ENCODE results near the gene CCNK.

GRCh38 chr14:99525699-99526080, 44.5 kb downstream of the CCNK start:
- TF ChIP-seq TBP (CRISPR knock-in tag; IDR thresholded peaks at IDR 0.05) = no peak
- no peak for TF ChIP-seq ZNF75D (CRISPR knock-in tag; IDR thresholded peaks at IDR 0.05; ENCODE audit: borderline replicate concordance)
- TF ChIP-seq ARID3A (IDR thresholded peaks at IDR 0.05; ENCODE audit: low read depth, low read length) = no peak
- no peak for TF ChIP-seq CTCF (CRISPR knock-in tag; IDR thresholded peaks at IDR 0.05)
- no peak for TF ChIP-seq HDAC2 (CRISPR knock-in tag; IDR thresholded peaks at IDR 0.05)
- TF ChIP-seq MAX (IDR thresholded peaks at IDR 0.05) = no peak
- no peak for TF ChIP-seq POLR2A (IDR thresholded peaks at IDR 0.05; ENCODE audit: insufficient read depth in 1 of 2, low read depth in 2 of 2, low read length in 2 of 2)
- TF ChIP-seq ZNF747 (CRISPR knock-in tag; IDR thresholded peaks at IDR 0.05; ENCODE audit: borderline replicate concordance) = no peak

Data from HepG2 (cell line).